GM19467 (cell line): ENCODE measurements around the gene ATG9A.
A peak's percentile ranks its signal among the peaks of the same experiment; 100 is the strongest.

Experiments
- ATAC-seq: cut with Tn5 transposase; IDR thresholded peaks from one replicate; pipeline ENCODE4 v1.9.1; 2021; ENCODE audit warnings: mild to moderate bottlenecking, moderate library complexity; ENCODE audit not compliant: unreplicated experiment

The ATG9A gene

DNA sequence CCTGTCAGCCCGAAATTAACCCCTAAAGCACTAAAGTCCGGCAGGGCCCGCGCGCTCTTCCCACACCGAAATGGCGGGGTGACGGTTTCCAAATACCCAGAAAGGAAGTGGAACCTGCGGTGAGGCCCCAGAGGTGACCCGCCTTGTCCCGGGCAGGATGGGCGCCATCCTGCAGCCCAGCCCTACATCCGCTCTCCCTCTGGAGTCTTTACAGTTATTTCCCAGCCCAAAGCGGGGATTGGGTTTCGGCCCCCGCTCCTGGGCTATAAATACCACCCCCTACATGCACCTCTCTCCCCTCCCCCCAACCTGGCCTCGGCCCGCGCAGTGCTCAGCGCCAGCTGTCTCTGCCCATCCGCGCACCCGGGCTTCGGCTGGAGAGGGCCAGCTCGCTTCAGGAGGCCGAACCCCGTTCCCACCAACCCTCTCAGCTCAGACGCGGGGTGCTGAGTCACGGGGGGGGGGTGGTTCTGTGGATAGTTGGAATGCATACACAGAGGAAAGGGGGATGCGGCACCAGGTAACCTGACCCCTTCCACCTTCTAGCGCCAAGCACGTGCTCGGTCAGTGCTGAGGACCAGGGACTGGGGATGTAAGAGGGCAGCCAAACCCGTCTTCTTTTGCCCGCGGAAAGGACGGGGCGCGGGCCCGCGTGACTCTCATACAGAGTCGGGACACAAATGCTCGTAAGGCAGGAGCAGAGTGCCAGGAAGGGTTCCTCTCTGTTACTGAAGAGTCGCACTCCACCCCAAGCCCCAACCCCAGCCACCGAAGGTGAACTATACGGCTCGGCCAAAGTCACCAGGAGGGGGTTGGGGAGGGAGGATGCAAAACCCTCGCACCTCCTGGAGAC is 23.7 kb upstream of the ATG9A start, which contains the start of gene TUBA4B:
TUBA4B (plus strand) TSS at position 344 of the 853 bp plus-strand sequence; CDS start at position 509, 165 bp downstream.
- ATAC-seq, result peak; percentile 6

DNA sequence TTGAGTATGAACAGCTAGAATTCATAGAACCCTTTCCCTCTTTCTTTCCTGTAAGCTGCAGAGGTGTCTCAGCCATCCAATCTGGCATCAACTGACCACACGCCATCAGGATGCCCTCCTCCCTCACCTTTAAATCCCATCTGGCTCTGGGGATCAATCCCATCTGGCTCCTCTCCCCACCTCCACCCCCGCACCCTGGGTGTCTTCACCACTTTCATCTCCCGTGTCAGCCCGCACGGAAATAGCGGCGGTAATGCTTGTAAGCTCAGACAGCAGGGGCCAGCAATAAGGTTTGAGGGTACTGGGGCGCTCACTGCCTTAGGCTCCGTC is 23.1 kb upstream of the ATG9A start:
- ATAC-seq, result no peak

DNA sequence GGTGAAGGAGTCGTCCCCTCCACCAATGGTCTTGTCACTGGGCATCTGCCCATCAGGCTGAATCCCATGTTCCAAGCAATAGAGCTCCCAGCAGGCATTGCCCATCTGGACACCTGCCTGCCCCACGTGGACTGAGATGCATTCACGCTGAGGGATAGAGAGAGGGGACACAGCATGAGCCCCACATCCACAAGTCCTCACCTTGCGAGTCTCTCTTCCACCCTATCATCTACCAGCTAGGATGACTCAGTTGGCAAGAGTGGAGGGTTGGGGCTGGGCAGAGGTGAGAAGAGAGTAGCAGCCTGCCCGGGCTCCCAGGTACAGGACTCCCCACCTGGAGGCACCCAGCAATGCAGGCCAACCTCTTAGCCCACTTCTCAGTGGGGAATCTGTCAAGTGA is 22.6 kb upstream of the ATG9A start:
- no peak for ATAC-seq

DNA sequence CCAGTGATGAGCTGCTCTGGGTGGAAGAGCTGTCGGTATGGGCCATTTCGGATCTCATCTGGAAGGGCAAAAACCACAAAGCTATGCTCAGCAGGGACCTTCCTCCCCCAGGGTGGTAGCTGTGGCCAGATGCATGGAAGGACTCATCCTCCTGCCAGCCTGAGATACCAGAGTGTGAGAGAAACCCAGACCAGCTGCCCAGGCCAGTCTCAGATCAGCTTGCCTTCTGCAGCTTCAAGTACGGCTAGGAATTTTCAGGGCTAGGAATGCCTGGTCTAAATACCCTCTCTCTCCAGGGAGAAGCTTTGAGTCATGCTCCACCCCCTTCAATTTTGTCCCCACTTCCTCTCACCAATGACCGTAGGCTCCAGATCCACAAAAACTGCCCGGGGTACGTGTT is 22.2 kb upstream of the ATG9A start:
- ATAC-seq, result no peak

DNA sequence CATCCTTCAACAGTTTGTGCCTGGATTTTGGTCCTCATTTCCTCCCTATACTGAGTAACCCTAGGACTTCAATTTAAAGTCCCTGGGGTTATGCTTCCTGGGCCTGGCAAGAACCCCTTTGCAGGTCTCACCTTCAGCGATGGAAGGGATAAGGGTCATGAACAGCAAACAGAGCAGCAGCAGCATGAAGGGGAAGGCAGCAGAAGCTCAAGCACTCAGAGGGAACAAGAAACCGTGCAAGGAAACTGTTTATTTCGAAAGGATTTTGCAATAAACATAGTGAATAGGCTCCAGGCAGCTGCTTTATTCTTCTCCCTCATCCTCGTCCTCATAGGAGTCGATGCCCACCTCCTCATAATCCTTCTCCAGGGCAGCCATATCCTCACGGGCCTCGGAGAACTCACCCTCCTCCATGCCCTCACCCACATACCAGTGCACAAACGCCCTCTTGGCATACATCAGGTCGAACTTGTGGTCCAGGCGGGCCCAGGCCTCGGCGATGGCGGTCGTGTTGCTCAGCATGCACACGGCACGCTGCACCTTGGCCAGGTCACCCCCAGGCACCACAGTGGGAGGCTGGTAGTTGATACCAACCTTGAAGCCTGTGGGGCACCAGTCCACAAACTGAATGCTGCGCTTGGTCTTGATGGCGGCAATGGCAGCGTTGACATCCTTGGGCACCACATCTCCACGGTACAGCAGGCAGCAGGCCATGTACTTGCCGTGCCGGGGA is 20.8 kb upstream of the ATG9A start:
- ATAC-seq, result no peak

DNA sequence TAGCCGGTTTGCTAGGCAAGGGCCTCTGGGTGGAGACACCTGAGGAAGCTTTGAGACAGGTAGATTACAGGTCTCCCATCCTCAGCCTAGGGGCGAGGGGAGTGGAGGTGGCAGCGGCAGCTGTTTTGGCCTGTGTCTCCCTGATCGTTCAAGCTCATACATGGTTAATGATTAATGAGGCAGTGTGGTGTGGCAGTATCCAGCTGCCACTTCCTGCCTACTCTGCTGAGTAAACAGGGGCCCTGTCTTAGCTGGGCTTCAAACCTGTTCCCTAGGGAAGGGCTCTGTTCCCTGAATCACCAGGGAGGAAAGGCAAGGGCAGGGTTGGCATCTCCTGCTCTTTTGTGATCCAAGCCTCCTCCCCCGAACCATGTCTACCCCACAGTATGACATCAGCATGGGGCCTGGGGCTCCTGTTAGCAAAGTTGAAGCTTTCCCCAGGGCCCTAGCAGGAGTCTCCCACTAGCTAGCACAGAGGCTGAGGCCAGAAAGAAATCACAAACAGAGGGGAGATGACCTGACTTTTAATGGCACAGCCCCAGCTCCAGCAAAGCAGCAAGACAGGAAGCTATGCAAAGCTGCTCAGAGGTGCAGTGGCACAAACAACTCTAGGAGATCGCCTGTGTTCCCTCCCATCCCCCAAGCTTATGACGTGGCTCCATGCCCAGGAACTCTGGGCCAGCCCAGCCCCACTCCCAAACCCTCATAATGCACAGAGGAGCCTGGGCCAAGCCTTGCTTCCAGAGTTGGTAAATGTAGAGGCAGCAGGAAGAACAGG is 20.0 kb upstream of the ATG9A start:
- peak; percentile 45 for ATAC-seq

DNA sequence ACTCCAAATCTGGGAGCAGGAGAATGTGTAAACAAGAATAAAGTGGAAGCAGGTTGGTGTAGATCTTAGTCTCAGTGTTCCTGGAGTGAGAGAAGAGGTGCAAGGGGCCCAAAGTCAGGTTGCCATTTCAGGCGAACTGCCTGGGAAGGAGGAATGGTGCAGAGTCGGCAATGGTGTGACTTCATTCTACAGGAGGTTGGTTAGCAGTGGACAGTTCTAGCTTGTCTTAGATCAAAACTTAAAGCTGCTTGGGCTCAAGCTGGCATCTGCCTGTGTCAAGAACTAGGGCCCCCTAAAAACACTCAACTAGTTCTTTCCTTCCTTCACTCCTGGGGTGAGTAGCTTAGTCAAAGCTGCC is 19.4 kb upstream of the ATG9A start:
- ATAC-seq, result no peak

DNA sequence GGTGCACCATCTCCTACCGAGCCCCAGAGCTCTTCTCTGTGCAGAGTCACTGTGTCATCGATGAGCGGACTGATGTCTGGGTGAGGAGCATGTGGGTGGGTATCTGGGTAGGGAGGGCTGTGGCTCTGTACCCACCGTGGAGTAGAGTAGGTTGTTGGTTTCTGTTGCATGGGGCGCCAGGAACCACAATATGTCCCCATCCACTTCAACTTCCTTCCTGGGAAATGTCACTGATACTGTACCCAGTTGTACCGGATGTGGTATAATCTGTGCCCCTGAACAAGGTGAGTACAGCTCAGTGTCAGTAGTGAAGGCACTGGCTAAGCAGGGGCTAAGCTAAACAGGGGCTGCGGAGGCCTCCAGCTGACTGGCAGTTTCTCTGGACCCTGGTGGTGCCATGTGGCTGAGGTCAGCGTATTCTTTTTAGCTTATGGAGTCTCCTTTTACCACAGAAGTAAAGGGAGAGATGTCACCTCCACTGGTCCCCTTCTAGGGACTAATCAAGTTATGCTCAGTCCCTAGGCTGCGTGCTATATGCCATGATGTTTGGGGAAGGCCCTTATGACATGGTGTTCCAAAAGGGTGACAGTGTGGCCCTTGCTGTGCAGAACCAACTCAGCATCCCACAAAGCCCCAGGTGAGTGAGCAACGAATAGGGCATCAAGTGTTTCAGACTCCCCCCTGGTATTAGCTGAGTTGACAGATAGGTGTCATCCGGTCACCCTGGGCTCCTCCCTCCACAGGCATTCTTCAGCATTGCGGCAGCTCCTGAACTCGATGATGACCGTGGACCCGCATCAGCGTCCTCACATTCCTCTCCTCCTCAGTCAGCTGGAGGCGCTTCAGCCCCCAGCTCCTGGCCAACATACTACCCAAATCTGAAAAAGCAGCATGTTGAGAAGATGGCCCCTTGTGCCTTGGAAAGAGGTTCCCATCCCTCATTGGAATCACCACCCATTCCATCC is 18.5 kb upstream of the ATG9A start:
- no peak for ATAC-seq

DNA sequence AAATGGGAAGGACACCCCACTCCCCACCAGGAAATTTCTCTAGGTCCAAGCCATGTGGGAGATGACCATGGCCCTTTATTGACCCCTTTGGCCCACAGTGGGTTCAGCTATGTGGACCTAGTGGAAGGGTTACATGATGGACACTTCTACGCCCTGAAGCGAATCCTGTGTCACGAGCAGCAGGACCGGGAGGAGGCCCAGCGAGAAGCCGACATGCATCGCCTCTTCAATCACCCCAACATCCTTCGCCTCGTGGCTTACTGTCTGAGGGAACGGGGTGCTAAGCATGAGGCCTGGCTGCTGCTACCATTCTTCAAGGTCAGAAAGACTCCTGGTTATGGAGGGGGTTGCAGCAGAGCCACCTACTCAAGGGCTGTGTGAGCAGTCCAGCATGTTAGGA is 17.1 kb upstream of the ATG9A start:
- no peak for ATAC-seq

DNA sequence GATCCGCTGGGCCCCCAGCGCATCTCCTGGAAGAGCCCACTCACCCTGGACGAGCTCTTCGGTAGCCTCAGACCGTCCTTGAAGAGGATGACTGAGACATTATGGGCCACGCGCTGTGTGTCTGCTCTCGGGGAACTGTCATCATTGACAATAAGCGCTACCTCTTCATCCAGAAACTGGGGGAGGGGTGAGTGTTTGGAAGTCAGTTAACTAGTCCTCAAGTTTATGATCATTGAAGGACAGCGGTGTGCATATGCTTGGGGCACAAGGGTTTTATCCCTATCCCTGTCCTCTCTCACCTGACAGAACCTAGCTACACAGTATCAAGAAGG is 16.4 kb upstream of the ATG9A start:
- no peak for ATAC-seq

DNA sequence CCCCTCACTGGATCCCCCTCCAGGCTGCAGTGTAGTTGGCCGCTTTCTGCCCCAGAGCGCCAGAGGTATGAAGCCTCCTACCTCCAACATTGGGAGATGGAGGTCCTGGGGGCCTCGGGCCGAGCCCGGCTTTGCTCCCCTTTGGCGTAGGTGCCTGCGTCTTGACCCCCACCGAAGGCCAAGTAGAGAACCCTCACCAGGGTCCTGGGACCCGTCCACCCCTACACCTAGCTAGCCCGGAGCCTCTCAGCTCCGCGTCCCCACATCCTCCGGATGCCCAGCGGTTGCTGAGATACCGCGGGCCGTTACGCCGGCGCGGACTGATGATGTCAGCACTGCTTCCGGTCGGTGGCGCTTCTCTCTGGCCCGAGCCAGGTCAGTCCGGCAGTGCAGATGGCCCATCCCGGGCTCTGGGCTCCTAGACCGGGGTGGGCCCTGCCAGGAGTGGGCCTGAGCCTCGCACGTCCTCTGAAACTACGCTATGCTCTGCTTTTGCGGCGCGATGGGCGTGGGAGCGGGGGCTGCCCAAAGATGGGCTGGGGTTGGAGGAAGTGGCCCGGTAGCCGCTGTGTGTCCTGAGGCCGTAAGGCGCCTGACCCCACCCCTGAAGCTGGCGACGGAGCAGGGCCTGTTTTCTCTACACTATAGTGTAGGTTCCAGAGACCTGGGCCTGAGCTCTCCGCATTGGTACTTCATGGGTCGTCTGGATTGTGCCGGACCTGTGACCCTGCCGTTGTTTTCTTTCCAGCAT is 15.9 kb upstream of the ATG9A start, which contains the start of the genes GLB1L and STK16:
GLB1L (minus strand) TSS at position 297 of the 751 bp plus-strand sequence. CDS start 1,871 bp downstream, outside the sequence.
STK16 (plus strand) TSS at position 332 of the 751 bp plus-strand sequence. CDS start 521 bp downstream, outside the sequence.
- peak; percentile 56 for ATAC-seq

DNA sequence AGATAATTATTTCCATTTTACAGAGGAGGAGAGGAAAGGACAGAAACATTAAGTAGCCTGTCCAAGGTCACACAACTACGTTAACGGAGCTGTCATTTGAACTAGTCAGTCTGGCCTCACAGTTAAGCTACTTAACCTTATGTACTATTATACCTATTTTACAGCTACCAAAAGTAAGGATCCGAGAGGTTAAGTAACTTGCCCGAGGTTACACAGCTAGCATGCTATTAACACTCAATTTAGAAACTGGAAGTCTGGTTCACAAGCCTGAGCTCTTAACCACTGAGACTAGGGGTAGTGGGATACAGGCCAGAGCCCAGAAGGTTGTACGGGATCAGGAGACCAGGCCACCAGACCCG is 15.3 kb upstream of the ATG9A start:
- no peak for ATAC-seq

DNA sequence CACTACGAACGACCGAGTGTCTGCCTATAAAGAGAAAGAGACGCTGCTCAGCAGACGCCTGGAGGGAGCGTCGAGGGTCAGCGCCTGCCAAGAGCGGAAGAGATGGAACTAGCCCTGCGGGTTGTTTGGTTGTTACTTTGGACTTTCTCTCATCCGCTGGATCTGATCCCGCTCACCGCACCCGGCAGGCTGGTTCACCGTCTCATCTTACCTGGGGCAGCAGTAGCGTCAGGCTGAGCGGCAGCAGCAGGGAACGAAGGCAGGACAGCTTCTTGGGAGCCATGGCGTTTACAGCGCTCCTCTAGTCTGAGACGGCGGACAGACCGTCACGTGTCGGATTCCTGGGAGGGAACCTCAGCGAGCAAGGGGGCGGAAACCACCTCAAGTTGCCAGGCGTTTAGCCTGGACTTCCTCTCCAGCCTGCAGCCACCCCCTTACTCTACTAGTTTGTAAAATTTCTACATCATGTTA is 13.9 kb upstream of the ATG9A start:
- ATAC-seq, result no peak

DNA sequence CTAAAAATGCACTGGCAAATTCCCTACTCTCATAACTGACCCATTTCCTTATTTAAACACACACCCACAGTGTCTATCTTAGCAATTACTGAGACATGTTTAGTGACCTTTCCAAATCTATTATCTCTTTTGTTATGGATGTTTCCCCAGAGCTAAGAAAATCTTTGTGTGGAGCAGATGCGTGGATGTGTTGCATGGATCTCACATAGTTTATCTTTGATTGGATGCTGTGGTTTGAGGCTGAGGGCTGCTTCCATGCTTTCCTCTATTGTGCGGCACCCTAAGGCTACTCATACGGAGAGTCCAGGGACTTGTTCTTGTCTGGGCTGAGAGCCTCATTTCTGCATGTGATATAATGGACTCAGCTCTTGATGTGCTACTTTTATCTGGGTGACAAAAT is 4.9 kb upstream of the ATG9A start:
- ATAC-seq, result no peak

DNA sequence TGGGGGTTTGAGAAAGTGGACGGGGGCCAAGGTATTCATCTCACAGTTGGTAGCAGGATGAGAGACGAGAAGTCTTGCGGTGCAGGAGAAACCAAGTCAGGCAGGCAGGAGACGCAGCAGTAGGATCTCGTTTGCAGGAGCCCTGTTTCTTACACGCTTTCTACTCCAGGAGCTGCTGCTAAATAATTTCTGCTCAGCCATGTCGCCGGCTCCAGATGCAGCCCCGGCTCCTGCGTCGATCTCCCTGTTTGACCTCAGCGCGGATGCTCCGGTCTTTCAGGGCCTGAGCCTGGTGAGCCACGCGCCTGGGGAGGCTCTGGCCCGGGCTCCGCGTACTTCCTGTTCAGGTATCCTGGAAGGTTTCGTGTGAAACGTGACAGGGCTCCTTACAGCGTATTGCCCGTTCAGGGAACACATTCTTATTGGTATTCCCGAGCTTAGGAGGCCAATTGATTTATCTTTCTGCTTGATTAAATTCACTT is 664 bp upstream of the ATG9A start:
- ATAC-seq, result no peak

DNA sequence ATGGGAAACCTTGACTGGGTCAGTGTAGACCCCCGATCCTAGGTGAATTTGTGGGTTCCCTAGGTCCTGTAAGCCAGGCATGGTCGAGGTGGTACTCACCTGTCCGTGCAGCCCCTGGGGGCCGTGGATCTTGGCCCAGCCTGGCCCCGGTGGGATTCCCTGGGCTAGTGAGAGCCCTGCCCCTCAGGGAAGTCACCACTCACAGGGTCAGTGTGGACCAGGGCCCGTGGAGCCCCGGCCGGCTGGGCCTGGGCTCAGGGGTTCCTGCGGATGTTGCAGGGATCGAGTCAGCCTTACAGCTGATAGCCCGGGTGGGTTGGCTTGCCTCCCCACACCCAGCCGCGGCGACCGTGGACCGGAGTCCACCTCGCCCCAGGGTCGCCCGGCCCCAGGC is 528 bp downstream of the ATG9A start:
- ATAC-seq, result no peak

DNA sequence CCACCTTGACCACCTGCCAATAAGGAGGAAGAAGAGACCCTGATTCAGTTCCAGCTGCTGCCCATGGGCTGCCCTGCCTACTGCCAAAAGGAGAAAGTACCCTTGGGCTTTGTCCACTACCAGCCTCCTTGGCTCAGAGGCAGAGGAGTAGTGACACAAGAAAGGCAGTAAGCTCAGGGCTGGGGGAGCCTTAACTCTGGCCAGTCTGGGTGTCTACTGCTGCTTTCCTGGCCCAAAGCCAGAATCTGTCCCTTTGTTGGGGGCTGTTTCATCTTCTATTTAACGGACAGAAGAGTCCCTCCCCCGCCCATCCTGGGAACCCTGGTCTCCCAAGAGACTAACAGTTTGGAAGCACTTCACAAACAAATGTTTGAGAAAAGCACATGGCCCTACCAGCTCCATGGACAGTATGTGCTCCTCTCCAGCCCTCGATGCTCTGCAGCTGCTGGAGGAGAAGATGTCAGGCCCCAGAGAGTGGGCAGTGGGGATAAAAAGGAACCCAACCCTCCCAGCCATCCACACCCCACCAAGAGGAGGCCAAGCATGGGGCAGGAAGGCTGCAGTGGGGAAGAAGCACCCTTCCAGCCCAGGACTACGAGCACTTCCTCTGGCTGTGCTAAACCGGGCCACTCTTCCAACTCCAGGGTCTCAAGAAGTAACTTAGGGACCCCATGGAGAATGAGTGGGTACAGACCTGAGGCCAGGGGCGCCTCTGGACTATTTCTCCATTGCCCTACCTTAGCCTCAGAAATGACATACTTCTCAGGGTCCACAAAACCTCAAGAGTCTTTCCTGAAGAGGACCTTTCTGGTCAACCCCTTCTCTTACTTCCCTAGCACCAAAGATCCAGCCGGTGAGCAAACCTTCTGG is 1.2 kb downstream of the ATG9A start:
- no peak for ATAC-seq

DNA sequence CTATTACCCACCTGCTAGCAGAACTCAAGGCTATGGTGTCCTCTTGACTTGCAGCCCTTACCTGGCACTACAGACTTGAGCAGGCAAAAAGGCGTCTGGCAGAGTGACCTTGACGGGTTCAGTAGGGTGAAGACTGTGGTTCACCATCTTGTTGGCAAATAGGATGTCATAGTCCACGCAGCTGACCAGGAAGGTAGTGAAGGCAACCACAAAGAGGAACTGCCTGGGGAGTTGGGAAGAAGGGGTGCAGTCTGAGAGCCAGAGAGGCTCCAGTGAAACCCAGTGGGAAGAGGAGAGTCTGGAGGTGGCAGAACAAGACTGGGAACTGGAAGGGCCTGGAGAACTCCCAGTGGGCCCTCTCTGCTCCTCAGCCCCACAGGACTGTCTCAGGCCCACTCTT is 4.1 kb downstream of the ATG9A start:
- no peak for ATAC-seq
